GM12878 (cell line): Measurements from ENCODE around the gene CCDC17. TPM values are rescaled to one million over a fixed set of nuclear protein-coding genes. Genes with fewer than 3 reads are reported as not detected.

Experiments used
- ATAC-seq: fragments of 200-7000 bp; cut with Tn5 transposase; 3 replicates; pipeline ENCODE4 v1.9.1; 2020; ENCODE audit warnings: mild to moderate bottlenecking, moderate library complexity
- BruUV-seq: library from RNA; stranded (reverse); fragments of 400-500 nt; replicated peaks from 2 replicates; lab custom pipeline; 2021; lab: Mats Ljungman, UMichigan
- CTCF ChIA-PET: fragments of 300-600 bp; sonication (Branson Sonifier 250); formaldehyde crosslinking; extraction: SDS; loops from one replicate; lab custom pipeline; 2021; ENCODE audit warnings: inconsistent platforms; lab: Yijun Ruan, JAX
- POLR2A ChIA-PET: fragments of 350-600 bp; formaldehyde crosslinking; extraction: SDS; loops from one replicate; lab custom pipeline; 2021; ENCODE audit warnings: inconsistent platforms; lab: Charles Lee
- RAD21 ChIA-PET: fragments of 300-600 bp; sonication (Branson Sonifier 250); formaldehyde crosslinking; loops from one replicate; lab custom pipeline; 2023; ENCODE audit warnings: antibody characterized with exemption; ENCODE audit not compliant: unreplicated experiment; lab: Charles Lee
- SMC1A ChIA-PET: fragments of 300-600 bp; sonication (Branson Sonifier 250); formaldehyde crosslinking; loops from one replicate; lab custom pipeline; 2023; ENCODE audit not compliant: unreplicated experiment, uncharacterized antibody; lab: Charles Lee
- DNase-seq: peaks from one replicate; pipeline ENCODE4 v3.0.0-alpha.2; 2011; ENCODE audit warnings: low read depth, low spot score
- FAIRE-seq: peaks from 3 replicates; lab custom pipeline; 2011; peaks lifted over from hg19 to GRCh38; lab: Jason Lieb, UNC
- H2AFZ ChIP-seq: 2 replicates; pipeline ENCODE4 v1.6.0; 2011; ENCODE audit warnings: low read depth, low read length, control low read depth; ENCODE audit not compliant: control insufficient read depth
- H3K27ac ChIP-seq: 2 replicates; pipeline ENCODE4 v1.5.1; 2011; ENCODE audit warnings: control low read depth; ENCODE audit not compliant: control insufficient read depth, insufficient read depth
- H3K27me3 ChIP-seq, 2 experiments: replicated peaks in 1 of 2; 2 replicates each; pipeline versions ENCODE4 v1.6.0 to v1.6.1; 2011; ENCODE audit warnings: low read length in 1 of 2; ENCODE audit not compliant: control insufficient read depth in 2 of 2, insufficient read depth in 2 of 2
- H3K36me3 ChIP-seq, 2 experiments: 2 replicates each; pipeline ENCODE4 v1.5.1; 2011; ENCODE audit warnings: low read length in 1 of 2; ENCODE audit not compliant: control insufficient read depth in 2 of 2, insufficient read depth in 2 of 2
- H3K4me1 ChIP-seq: 2 replicates; pipeline ENCODE4 v1.6.1; 2011; ENCODE audit warnings: mild to moderate bottlenecking, low read length, moderate library complexity, mixed read lengths; ENCODE audit not compliant: control insufficient read depth, insufficient read depth
- H3K4me2 ChIP-seq: 2 replicates; pipeline ENCODE4 v1.6.0; 2011; ENCODE audit warnings: control low read depth; ENCODE audit not compliant: control insufficient read depth, insufficient read depth
- H3K4me3 ChIP-seq: fragments of 200-600 bp; sonication (generic); 2 replicates; pipeline ENCODE4 v1.5.1; 2016
- H3K79me2 ChIP-seq: 2 replicates; pipeline ENCODE4 v1.6.0; 2011; ENCODE audit warnings: low read length; ENCODE audit not compliant: control insufficient read depth, insufficient read depth
- H3K9ac ChIP-seq: 2 replicates; pipeline ENCODE4 v1.8.0; 2011; ENCODE audit warnings: low read length, control low read depth, mixed read lengths; ENCODE audit not compliant: control insufficient read depth, insufficient read depth
- H3K9me3 ChIP-seq: replicated peaks from 3 replicates; pipeline ENCODE4 v1.5.1; 2011; ENCODE audit warnings: mild to moderate bottlenecking, low read length; ENCODE audit not compliant: control insufficient read depth, insufficient read depth
- H4K20me1 ChIP-seq: 2 replicates; pipeline ENCODE4 v1.6.0; 2011; ENCODE audit not compliant: control insufficient read depth, insufficient read depth
- HDGF ChIP-seq: fragments of 450-650 bp; IDR thresholded peaks from 2 replicates; pipeline ENCODE4 v1.6.1; 2016; ENCODE audit warnings: antibody characterized with exemption
- IRF4 ChIP-seq: IDR thresholded peaks from 2 replicates; pipeline ENCODE4 v1.6.1; 2011; ENCODE audit warnings: low read depth, low read length
- POLR2A ChIP-seq: IDR thresholded peaks from 2 replicates; pipeline ENCODE4 v1.6.1; 2011; ENCODE audit warnings: low read depth, mild to moderate bottlenecking, low read length
- WGBS: methylation state at CpG from one replicate; pipeline ENCODE4 v1.1.6; 2016; ENCODE audit warnings: low lambda C conversion rate; ENCODE audit not compliant: insufficient replicate concordance, insufficient coverage; ENCODE audit errors: missing lambda C conversion rate; 5-methylcytosine and 5-hydroxymethylcytosine counted together
- in situ Hi-C: fragments of 300-500 bp; cut with MboI; formaldehyde crosslinking; loops from 9 replicates; pipeline ENCODE4 v1.14.3; 2018; ENCODE audit warnings: mixed read lengths
- intact Hi-C: fragments of 100-400 bp; cut with micrococcal nuclease; formaldehyde crosslinking; loops from one replicate; pipeline ENCODE4 v1.14.2; 2022; ENCODE audit not compliant: unreplicated experiment
- polyA plus RNA-seq, 11 experiments: library from polyadenylated mRNA; depleted of rRNA in 4 of 11; unstranded in 6 of 11; stranded (reverse) in 5 of 11; fragments of >200 nt; fragmentation: Nextera tagmentation in 4 of 11; fragmentation: Illumina TruSeq in 1 of 11; extraction: Ambion mirVana in 4 of 11; extraction: Trizol in 1 of 11; gene quantifications; 1 replicate in 1 of 11; 2 replicates in 10 of 11; pipeline versions ENCODE4 v1.2.1 to v1.2.3, GENCODE V29; 2011 to 2016; ENCODE audit warnings: inconsistent platforms in 2 of 11, missing spikeins in 2 of 11, low read depth in 1 of 11
- total RNA-seq, 4 experiments: library from RNA; depleted of rRNA in 3 of 4; stranded (reverse); fragments of >200 nt in 3 of 4; fragmentation: Illumina TruSeq in 1 of 4; extraction: Trizol in 1 of 4; gene quantifications; 2 replicates each; pipeline versions ENCODE4 v1.2.1 to v1.2.3, GENCODE V29; 2013 to 2021

The CCDC17 gene
- total and polyA plus RNA-seq, 10 of the 15 experiments (the other 5 are each of a cell fraction or from before 2014, with no cell fraction given) = 0.15 to 1.9 (median 0.69) TPM

DNA sequence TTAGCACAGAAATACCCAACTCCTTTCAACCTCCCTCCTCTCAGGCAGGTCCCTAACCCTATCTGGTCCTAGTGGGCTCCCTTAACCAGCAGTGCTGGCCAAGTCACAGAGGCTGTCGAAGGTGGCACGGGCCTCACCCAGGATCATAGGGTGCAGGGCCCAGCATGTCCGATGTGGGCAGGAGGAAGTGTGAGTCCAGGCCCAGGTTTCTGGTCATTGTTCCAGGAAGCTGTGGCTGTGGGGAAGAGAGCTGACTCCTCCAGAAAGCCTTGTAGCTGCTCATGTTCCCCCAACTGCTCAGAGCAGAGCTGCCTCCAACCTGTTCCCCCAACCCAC is 2.4 kb downstream of the CCDC17 start:
- Histone ChIP-seq H3K9ac (no peak overlapping the region), H3K27me3 (no peaks in the 10 kb centered on the region), H3K4me3 (no peak overlapping the region), H3K4me2 (no peak overlapping the region), H2AFZ (no peak overlapping the region), H3K36me3 (peaks cover 14 to 27% of the 10 kb centered on the region in 2 experiments), H3K27ac (no peak overlapping the region), H3K4me1 (no peaks in the 10 kb centered on the region), H4K20me1 (no peaks in the 10 kb centered on the region; the same call in none of the 2 replicates), H3K79me2 (no peaks in the 10 kb centered on the region), H3K9me3 (no peaks in the 10 kb centered on the region)
- TF ChIP-seq IRF4 (no peak), POLR2A (peak; percentile 9; the same call in 1 of the 2 replicates)
- in situ Hi-C loops (no loop called here), intact Hi-C loops (loop anchor here (10.0 kb wide), 1 partner anchor 263 kb away; no protein-coding TSS in a partner anchor)
- RAD21 ChIA-PET = no interaction called here
- CTCF ChIA-PET = no interaction called here
- peak; percentile 13; the same call in 2 of the 3 replicates for ATAC-seq
- FAIRE-seq = no peak
- DNase-seq = no peak
- WGBS = 96% methylated on average over 3 of the region's 3 CpGs
- POLR2A ChIA-PET = no interaction called here
- no TSS peak for BruUV-seq
- SMC1A ChIA-PET = no interaction called here

DNA sequence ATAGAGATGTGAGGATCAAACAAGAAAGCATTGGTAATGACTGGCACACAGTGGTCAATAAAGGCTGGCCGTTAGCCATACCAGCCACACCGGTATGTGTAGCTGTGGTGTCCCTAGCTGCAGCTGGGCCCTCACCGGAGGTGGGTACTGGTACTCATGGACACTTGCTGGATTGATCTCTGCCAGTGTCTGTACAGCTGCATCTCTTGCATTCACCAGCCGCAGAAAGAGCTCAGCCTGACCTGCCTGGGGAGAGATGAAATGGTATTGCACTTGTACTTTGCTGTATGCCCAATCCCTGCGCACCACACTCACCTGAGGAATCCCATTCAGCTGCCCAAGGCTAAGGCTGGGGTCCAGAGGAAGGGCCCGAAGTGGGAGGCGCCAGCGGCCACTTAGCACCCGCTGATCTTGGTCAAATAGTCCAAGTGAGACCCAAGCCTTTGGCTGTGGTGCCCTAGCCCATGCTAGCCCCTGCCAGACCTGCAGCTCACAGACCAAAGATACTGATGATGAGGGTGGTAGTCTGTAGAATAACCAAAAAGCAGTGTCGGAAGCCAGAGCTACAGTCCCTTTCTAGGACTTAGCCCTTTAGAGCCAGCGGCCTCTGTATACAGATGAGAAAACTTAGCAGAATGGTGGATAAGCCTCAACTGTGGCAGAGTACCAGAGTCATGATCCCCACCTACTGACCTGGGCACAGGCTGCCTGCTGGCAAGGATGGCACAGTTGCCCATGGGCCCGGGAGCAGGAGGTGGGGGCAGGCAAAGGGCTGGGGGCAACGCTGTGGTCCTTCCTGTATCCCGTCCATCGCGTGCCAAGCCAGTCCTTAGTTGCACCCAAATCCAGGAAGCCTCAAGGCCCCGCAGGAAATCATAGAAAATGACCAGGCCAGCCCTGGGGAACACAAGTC is 3.0 kb downstream of the CCDC17 start:
- no peaks in the 10 kb centered on the region for H3K9me3 ChIP-seq
- H3K4me1 ChIP-seq = peaks cover 1% of the 10 kb centered on the region
- no peak for DNase-seq
- ATAC-seq = peak; percentile 8; the same call in 2 of the 3 replicates
- H3K4me3 ChIP-seq = no peak overlapping the region
- in situ Hi-C loops = no loop called here
- H3K36me3 ChIP-seq = peaks cover 14 to 33% of the 10 kb centered on the region in 2 experiments
- FAIRE-seq = peak; percentile 31
- H3K4me2 ChIP-seq = no peak overlapping the region
- CTCF ChIA-PET = interaction anchor here (0.6 to 1.2 kb wide), 2 partner anchors 8 to 234 kb away, joined by 3 read pairs; no protein-coding TSS in a partner anchor
- no peak overlapping the region for H2AFZ ChIP-seq
- no peak overlapping the region for H3K9ac ChIP-seq
- POLR2A ChIA-PET = interaction anchor here (0.6 kb wide), 1 partner anchor 317 kb away, joined by 3 read pairs; no protein-coding TSS in a partner anchor
- 88% methylated on average over 17 of the region's 17 CpGs for WGBS
- TF ChIP-seq POLR2A (peak; percentile 33), HDGF (no peak)
- RAD21 ChIA-PET = no interaction called here
- H4K20me1 ChIP-seq = no peaks in the 10 kb centered on the region; the same call in none of the 2 replicates
- no peak overlapping the region for H3K27ac ChIP-seq
- intact Hi-C loops = loop anchor here (10.0 kb wide), 1 partner anchor 264 kb away; no protein-coding TSS in a partner anchor
- no peaks in the 10 kb centered on the region for H3K79me2 ChIP-seq
- no peaks in the 10 kb centered on the region for H3K27me3 ChIP-seq
- SMC1A ChIA-PET = interaction anchor here (0.6 kb wide), 1 partner anchor 313 kb away, joined by 3 read pairs; no protein-coding TSS in a partner anchor
- BruUV-seq = no TSS peak
